Motor neuron (in vitro differentiated cells): ENCODE data around the gene FAIM2. TPM values are rescaled to one million over a fixed set of nuclear protein-coding genes. Genes with fewer than 3 reads are reported as not detected.

Experiments used
- ATAC-seq, 8 experiments: fragments of 200-7000 bp; cut with Tn5 transposase; replicated peaks in 6 of 8; 2 replicates each; pipeline ENCODE4 v1.8.0; 2021; ENCODE audit warnings: mild to moderate bottlenecking in 8 of 8, moderate library complexity in 8 of 8
- H3K27ac ChIP-seq, 2 donors: fragments of 250-450 bp; sonication (Bioruptor Pico); 2 replicates each; pipeline ENCODE4 v1.9.0; 2021; ENCODE audit warnings: antibody characterized with exemption in 2 of 2, mild to moderate bottlenecking in 2 of 2, moderate library complexity in 1 of 2
- H3K4me1 ChIP-seq, 2 donors: fragments of 250-450 bp; sonication (Bioruptor Pico); replicated peaks in 1 of 2; 2 replicates each; pipeline ENCODE4 v1.6.1; 2021; ENCODE audit warnings: antibody characterized with exemption in 2 of 2, mild to moderate bottlenecking in 2 of 2, moderate library complexity in 1 of 2
- H3K4me3 ChIP-seq, 5 donors: fragments of 250-450 bp; sonication (Bioruptor Pico); 2 replicates each; pipeline ENCODE4 v1.9.0; 2021; ENCODE audit warnings: antibody characterized with exemption in 5 of 5, mild to moderate bottlenecking in 5 of 5, moderate library complexity in 4 of 5
- WGBS, 10 experiments: fragments of 450-650 bp; shearing (Covaris generic); methylation state at CpG; one replicate each; pipeline ENCODE4 v1.0.0; 2022; 5-methylcytosine and 5-hydroxymethylcytosine counted together
- in situ Hi-C, 9 experiments: fragments of 400-800 bp; cut with MboI; loops; one replicate each; pipeline ENCODE4 v1.15.0; 2021; ENCODE audit warnings: low sequenced_read_pairs in 9 of 9, low pct_unique_long_range_greater_than_20kb in 2 of 9; ENCODE audit not compliant: unreplicated experiment in 9 of 9
- total RNA-seq, 8 experiments: library from RNA; unstranded; fragments of 300-600 nt; gene quantifications; 2 replicates each; pipeline versions ENCODE4 v1.2.3 to v1.2.4, GENCODE V29; 2022

The FAIM2 gene
- total RNA-seq, 8 experiments from 2014 or later: 0.51 to 17.5 (median 15.6) TPM; not detected in 1

DNA sequence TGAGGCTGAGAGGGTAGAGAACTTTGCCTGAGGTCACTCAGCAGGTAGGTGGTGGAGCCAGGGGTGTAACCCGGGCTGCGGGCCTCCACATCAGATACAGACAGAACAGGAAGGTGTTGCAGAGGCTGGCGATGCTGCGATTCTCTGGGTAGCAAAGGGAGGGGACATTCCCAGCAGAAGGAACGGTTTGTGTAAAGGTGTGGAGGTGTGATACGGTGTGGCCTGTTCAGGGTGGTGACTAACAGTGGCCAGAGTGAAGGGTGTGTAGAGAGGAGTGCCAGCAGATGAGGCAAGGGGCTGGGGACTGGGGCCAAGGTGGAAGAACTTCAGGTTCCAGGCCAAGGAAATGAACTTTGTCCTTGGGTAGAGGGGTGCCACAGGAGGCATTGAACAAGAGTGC lies 18.2 kb upstream of the FAIM2 start:
- H3K4me3 ChIP-seq: no peak overlapping the region
- H3K27ac ChIP-seq: no peak overlapping the region
- in situ Hi-C loops: no loop called here
- H3K4me1 ChIP-seq: peaks cover 15 to 17% of the 10 kb centered on the region in 2 donors
- WGBS, 10 experiments: 45 to 100% (median 83%) methylated on average over 1 to 6 of the region's 6 CpGs; no CpG with 5 or more reads in 6 of the 10 experiments
- no peak for ATAC-seq

DNA sequence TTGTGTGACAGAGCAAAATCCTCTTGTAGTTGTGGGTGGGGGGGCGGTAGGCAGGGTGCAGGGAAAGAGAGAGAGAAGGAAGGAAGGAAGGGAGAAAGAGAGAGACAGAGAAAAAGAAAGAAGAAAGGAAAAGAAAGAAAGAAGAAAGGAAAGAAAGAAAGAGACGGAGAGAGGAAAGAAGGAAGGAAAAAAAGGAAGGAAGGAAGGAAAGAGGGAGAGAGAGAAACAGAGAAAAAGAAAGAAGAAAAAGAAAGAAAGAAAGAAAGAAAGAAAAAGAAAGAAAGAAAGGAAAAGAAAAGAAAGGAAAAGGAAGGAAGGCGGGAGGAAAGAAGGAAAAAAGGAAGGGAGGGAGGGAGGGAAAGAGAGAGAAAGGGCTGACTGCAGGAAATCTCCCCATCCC lies 17.6 kb upstream of the FAIM2 start:
- WGBS, 10 experiments: 50 to 92% (median 66%) methylated on average over 1 to 3 of the region's 3 CpGs; no CpG with 5 or more reads in 3 of the 10 experiments
- ATAC-seq: no peak
- H3K27ac ChIP-seq: no peak overlapping the region
- peaks cover 15 to 17% of the 10 kb centered on the region in 2 donors for H3K4me1 ChIP-seq
- in situ Hi-C loops: no loop called here
- H3K4me3 ChIP-seq: no peak overlapping the region

DNA sequence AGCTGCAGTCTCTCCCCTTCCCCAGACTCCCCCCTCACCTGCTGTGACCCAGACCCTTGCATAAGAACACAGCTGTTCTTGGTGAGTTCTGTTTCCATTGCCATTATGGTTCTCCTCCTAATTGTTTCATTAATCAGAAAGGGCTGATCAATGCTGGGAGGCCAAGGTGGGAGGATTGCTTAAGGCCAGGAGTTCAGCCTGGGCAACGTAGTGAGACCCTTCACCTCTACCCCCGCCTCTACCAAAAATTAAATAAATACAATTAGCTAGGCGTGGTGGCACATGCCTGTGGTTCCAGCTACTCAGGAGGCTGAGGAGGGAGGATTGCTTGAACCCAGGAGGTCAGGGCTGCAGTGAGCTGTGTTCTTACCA lies 17.2 kb upstream of the FAIM2 start:
- peaks cover 15 to 17% of the 10 kb centered on the region in 2 donors for H3K4me1 ChIP-seq
- no peak overlapping the region for H3K4me3 ChIP-seq
- ATAC-seq: no peak
- 20 to 82% methylated on average over 2 to 3 of the region's 3 CpGs; no CpG with 5 or more reads in 8 of the 10 experiments for WGBS, 10 experiments
- no peak overlapping the region for H3K27ac ChIP-seq
- in situ Hi-C loops: no loop called here

DNA sequence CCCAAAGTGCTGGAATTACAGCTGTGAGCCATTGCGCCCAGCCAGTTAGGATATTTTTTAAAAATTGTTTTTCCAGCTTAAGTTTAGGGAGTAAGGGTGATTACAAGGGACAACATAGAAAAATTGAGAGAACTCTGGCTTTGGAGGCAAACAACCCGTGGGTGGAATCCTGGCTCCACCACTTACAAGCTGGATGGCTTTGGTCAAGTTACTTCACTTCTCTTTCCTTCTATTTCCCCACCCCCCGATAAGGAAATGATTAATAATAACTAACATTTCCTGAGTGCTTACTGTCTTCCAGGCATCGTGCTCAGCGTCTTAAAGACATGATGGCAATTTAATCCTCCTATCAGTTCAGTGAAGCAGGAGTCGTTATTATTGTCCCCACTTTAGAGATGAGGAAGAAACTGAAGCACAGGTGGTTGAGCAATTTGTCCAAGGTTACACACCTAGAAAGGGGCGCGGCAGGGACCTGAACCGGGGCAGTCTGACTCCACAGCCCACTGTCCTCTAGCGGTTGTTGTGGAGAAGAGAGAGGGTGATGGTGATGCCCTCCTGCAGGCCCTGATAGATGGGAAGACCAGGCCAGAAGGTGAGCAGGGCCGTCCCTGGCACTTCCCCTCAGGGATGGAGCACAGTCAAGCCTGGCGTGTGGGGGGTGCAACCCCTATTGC lies 16.7 kb upstream of the FAIM2 start:
- 0 to 93% (median 71%) methylated on average over 1 to 6 of the region's 12 CpGs for WGBS, 10 experiments
- no peak overlapping the region for H3K4me3 ChIP-seq
- peaks cover 15 to 17% of the 10 kb centered on the region in 2 donors for H3K4me1 ChIP-seq
- in situ Hi-C loops: no loop called here
- no peak for ATAC-seq
- no peak overlapping the region for H3K27ac ChIP-seq

DNA sequence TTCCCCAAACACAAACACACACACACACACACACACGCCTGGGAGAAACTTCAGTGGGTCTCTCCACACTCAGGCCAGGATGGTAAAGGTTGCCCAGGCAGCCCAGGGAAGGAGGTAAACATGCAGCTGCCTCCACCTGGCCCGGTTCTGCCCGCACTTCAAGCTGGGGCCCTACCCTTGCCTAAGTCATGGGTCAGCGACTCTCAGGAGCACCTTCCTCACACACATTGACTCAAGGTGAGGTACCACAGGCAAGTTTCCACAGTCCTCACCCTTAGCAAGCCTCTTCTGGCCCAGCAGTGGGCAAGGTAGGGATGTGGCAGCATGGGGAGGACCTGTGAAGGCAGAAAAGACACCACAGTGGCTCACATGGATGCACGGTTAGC lies 14.1 kb upstream of the FAIM2 start:
- no peak overlapping the region for H3K4me3 ChIP-seq
- ATAC-seq: no peak
- 0 to 100% (median 47%) methylated on average over 1 of the region's 5 CpGs; no CpG with 5 or more reads in 6 of the 10 experiments for WGBS, 10 experiments
- in situ Hi-C loops: no loop called here
- peaks cover 7% of the 10 kb centered on the region in 2 donors for H3K4me1 ChIP-seq
- H3K27ac ChIP-seq: no peak overlapping the region

DNA sequence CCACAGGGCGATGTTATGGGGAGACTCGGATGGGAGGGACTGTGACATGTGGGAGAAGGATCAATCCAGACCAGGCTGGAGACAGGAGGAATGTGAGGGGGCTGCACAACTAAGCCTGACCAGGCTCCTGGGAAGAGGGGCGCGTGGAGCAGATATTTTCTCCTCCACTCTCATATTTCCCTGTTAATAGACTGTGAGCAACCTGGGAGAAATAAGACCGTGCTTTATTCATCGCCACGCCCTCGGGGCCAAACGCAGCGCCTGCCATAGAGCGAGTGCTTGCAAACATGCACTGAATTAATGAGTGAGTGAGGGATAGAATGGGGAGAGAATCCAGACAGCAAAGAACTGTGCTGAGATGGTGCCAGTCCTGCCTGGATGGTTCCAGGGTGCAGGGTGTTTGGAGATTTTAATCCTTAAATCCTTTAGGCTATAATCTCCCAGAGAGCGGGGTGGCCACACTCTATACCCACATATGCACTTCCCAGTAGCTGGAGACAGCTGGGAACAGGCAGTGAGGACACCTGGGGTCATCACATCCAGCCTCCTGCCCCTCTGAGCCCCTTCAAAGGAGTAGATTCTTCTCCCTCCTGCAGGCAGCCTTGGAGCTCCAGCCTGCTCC lies 13.6 kb upstream of the FAIM2 start:
- in situ Hi-C loops: no loop called here
- H3K4me1 ChIP-seq: peaks cover 7% of the 10 kb centered on the region in 2 donors
- no peak for ATAC-seq
- H3K27ac ChIP-seq: peak overlapping the region in 1 of 2 donors; percentile 6
- whole genome bisulfite sequencing, 10 experiments: 51 to 100% (median 83%) methylated on average over 1 to 7 of the region's 12 CpGs; no CpG with 5 or more reads in 3 of the 10 experiments
- no peak overlapping the region for H3K4me3 ChIP-seq

DNA sequence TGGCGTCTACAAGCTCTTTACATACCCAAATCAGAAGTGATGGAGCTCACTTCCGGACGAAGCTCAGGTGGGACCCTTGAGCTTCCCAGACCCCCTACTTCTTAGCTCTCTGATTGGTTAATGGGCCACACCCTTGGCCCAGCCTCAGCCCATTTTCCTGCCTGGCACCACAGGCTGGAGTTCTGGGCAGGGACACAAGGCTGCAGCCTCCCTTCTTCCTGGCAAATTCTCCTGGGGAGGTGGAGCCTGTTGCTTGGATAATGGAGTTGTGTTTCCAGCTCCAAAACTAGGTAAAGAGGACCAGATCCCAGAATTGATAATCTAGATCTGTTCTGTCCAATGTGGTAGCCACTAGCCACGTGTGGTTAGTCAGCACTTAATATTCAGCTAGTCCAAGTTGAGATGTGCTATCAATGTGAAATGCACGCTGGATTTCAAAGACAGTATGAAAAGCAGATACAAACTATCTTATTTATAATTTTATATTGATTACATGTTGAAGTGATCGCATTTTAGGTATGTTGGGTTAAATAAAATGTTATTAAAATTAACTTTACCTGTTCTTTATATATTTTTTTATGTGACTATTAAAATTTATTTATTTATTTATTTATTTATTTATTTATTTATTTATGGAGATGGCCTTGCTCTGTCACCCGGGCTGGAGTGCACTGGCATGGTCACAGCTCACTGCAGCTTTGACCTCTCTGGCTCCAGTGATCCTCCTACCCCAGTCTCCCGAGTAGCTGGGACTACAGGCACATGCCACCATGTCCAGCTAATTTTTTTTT lies 12.6 kb upstream of the FAIM2 start:
- ATAC-seq: no peak
- Histone ChIP-seq H3K4me1 (peaks cover 7% of the 10 kb centered on the region in 2 donors), H3K27ac (no peak overlapping the region), H3K4me3 (no peak overlapping the region)
- in situ Hi-C loops: no loop called here
- WGBS, 10 experiments: 38 to 95% (median 76%) methylated on average over 2 to 8 of the region's 8 CpGs

DNA sequence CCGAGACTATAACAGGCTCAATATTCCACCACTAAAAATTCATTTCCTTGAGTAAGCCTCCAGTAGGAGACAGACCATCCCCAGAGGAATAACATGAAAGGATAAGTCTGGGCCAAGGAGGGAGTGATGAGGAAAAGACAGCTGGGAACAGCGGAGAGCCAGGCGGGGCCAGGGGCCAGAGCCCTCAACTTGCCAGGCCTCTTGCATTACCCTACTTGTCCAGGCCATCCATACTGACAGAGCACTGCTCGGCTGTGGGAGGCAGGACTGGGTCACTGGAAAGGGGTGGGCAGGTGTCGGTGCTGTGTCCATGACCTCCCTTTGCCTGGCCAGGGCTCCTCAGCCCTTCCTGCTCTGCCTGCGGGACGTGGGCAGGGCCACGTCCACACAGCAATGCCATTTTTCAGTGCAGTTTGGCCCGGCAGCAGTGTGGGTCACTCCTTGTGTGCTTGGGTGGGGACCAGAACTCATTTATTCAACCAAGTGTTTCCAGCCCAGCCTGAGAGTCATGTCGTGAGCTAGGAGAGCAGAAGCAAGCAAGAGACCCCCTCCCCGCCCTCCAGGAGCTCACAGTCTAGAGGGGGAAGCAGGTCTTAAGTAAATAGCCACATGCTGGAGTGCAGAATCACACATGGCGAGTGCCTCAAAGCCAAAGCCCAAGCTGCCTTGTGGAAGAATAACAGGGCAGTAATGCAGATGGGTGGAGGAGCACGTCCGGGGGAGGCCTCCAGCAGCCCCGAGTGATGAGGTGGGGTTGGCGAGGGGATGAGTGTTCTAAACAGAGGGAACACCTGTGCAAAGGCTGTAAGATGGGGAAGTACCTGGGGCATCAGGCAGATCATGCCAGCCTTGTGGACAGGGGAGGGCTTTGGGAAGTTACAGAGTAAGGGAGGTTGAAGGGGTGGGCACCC lies 8.9 kb upstream of the FAIM2 start:
- peak in 2 of 8 experiments; percentile 73 to 74 for ATAC-seq
- Histone ChIP-seq H3K27ac (no peak overlapping the region), H3K4me3 (no peak overlapping the region), H3K4me1 (peaks cover 11 to 19% of the 10 kb centered on the region in 2 donors)
- WGBS, 10 experiments: 35 to 100% (median 80%) methylated on average over 1 to 4 of the region's 16 CpGs; no CpG with 5 or more reads in 3 of the 10 experiments
- in situ Hi-C loops: no loop called here

DNA sequence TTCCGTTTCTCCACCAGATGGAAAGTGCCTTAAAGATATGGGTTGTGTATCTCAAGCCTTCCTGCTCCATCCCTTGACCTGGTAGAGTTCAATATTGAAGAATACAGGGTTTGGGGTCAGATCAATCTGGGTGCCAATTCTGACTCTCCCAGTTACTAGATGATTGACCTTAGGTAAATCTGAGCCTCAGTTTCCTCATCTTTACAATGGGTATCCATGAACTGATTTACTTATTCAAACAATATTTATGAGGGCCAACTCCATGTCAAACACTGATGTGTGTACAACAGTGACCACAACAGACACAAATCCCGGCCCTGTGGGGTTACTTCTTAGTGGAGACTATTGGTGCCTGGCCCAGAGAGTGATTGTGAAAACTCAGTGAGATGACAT lies 7.5 kb upstream of the FAIM2 start:
- no peak overlapping the region for H3K4me3 ChIP-seq
- WGBS, 10 experiments: 80 to 100% (median 90%) methylated on average over 1 to 2 of the region's 2 CpGs; no CpG with 5 or more reads in 3 of the 10 experiments

DNA sequence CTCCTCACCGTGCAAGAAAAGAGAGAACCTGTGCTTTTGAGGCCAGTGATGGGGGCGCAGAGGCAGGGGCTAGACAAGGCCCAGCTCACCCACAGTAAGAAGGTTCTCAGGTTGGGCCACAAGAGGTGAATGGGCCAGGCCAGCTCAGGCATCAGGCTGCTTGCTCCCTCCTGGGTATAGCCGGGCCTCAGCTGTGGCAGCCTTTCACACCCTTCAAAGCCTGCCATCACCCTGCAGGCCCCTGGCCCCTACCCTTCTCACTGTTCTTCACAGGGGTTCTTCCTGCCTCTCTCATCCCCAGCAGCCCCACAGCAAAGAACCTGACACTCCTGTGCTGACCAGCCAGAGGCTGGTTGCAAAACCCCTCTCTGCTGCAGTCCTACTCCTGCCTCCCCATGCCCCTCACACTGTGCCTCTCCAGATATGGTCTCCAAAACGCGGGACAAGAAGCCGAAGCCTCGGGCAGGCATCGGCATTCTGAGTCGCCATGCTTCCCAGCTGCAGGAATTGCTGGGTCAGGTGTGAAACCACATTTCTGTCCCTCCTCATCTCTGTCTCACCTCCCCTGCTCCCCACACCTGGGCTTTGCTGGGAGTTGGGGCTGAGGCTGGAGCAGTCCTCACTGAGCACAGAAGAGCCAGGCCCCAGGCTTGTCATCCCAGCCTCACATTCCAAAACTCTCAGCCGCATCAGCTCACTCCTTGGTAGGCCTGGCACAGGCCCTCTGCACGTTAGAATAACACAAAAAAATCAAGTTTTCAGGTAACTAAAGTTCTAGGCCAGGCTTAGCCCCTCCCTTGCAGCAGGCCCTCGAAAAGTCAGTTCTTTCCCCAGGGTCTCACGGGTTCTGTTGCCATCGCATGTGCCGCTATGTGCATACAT lies 6.9 kb upstream of the FAIM2 start:
- Histone ChIP-seq H3K4me1 (peaks cover 11 to 23% of the 10 kb centered on the region in 2 donors), H3K27ac (no peak overlapping the region), H3K4me3 (no peak overlapping the region)
- 50 to 97% (median 85%) methylated on average over 1 to 7 of the region's 15 CpGs; no CpG with 5 or more reads in 2 of the 10 experiments for WGBS, 10 experiments
- ATAC-seq: peak in 3 of 8 experiments; percentile 2 to 14 (median 8)
- in situ Hi-C loops: no loop called here

More for the DNA sequence above, 7.5 kb upstream of the FAIM2 start:
- Histone ChIP-seq H3K4me1 (peaks cover 11 to 23% of the 10 kb centered on the region in 2 donors), H3K27ac (no peak overlapping the region)
- no peak for ATAC-seq
- in situ Hi-C loops: no loop called here

DNA sequence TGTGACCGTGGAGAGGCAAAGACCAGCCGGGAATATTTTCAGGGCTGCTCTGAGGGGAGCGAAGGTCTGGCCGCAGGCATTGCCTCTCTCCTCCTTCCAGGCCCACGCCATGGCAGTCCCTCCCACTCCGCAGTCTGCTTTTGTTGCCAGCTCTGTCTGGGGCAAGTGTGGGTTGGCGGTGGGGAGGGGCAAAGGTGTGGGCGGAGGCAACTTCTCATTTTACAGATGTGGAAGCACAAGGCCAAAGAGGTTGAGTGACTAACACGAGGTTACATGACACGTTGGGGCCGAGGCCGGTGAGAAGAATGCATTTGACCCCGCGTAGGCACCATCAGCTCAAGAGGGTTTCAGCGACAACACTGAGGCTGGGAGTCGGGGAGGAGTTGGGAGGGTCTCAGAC lies 6.1 kb upstream of the FAIM2 start:
- ATAC-seq: peak in 5 of 8 experiments; percentile 31 to 74 (median 70)
- in situ Hi-C loops: no loop called here
- H3K4me1 ChIP-seq: peaks cover 13 to 23% of the 10 kb centered on the region in 2 donors
- H3K4me3 ChIP-seq: no peak overlapping the region
- 37 to 90% (median 79%) methylated on average over 2 to 7 of the region's 16 CpGs; no CpG with 5 or more reads in 6 of the 10 experiments for WGBS, 10 experiments
- H3K27ac ChIP-seq: no peak overlapping the region
